MM.1S (cell line): ENCODE data around the gene DUOX1.

Experiments
- DNase-seq: peaks from one replicate; pipeline ENCODE4 v3.0.0-alpha.2; 2015
- H2AFZ ChIP-seq: fragments of 300-600 bp; sonication (generic); 2 replicates; pipeline ENCODE4 v1.6.0; 2016; ENCODE audit warnings: antibody characterized with exemption, low read length
- H3F3A ChIP-seq: fragments of 300-600 bp; sonication (generic); 2 replicates; pipeline ENCODE4 v1.6.1; 2016; ENCODE audit warnings: mild to moderate bottlenecking, antibody characterized with exemption, low read length, moderate library complexity, mixed read lengths; ENCODE audit not compliant: insufficient read depth
- H3K27ac ChIP-seq: fragments of 300-600 bp; sonication (generic); 2 replicates; pipeline ENCODE4 v1.5.1; 2016; ENCODE audit warnings: mild to moderate bottlenecking, low read length
- H3K27me3 ChIP-seq: fragments of 300-600 bp; sonication (generic); replicated peaks from 2 replicates; pipeline ENCODE4 v1.6.0; 2016; ENCODE audit warnings: low read length; ENCODE audit not compliant: insufficient read depth
- H3K36me3 ChIP-seq: fragments of 300-600 bp; sonication (generic); replicated peaks from 2 replicates; pipeline ENCODE4 v1.6.1; 2016; ENCODE audit warnings: mild to moderate bottlenecking, low read length, mixed read lengths; ENCODE audit not compliant: insufficient read depth
- H3K4me1 ChIP-seq: fragments of 300-600 bp; sonication (generic); 2 replicates; pipeline ENCODE4 v1.6.1; 2016; ENCODE audit warnings: low read length, mixed read lengths
- H3K4me2 ChIP-seq: fragments of 300-600 bp; sonication (generic); 2 replicates; pipeline ENCODE4 v1.6.0; 2016; ENCODE audit warnings: low read depth, low read length
- H3K4me3 ChIP-seq: fragments of 300-600 bp; sonication (generic); 2 replicates; pipeline ENCODE4 v1.5.1; 2016; ENCODE audit warnings: low read length, mixed read lengths
- H3K79me2 ChIP-seq: fragments of 300-600 bp; sonication (generic); 2 replicates; pipeline ENCODE4 v1.6.1; 2016; ENCODE audit warnings: mixed run types, low read length, mixed read lengths
- H3K9ac ChIP-seq: fragments of 300-600 bp; sonication (generic); 2 replicates; pipeline ENCODE4 v1.6.1; 2016; ENCODE audit warnings: low read length, mixed read lengths
- H3K9me2 ChIP-seq: fragments of 300-600 bp; sonication (generic); replicated peaks from 2 replicates; pipeline ENCODE4 v1.6.1; 2016; ENCODE audit warnings: mild to moderate bottlenecking, low read length, mixed read lengths; ENCODE audit not compliant: insufficient read depth
- H3K9me3 ChIP-seq: fragments of 300-600 bp; sonication (generic); replicated peaks from 2 replicates; pipeline ENCODE4 v1.6.1; 2016; ENCODE audit warnings: mild to moderate bottlenecking, low read length, mixed read lengths; ENCODE audit not compliant: insufficient read depth
- H4K20me1 ChIP-seq: fragments of 300-600 bp; sonication (generic); 2 replicates; pipeline ENCODE4 v1.6.1; 2016; ENCODE audit warnings: mild to moderate bottlenecking, low read length, moderate library complexity, mixed read lengths; ENCODE audit not compliant: insufficient read depth
- EZH2 ChIP-seq: fragments of 300-600 bp; sonication (generic); optimal IDR thresholded peaks from 2 replicates; pipeline ENCODE3; 2017; ENCODE audit warnings: low read depth, mild to moderate bottlenecking, antibody characterized with exemption, low read length, mixed read lengths
- EZH2phosphoT487 ChIP-seq: fragments of 300-600 bp; sonication (generic); IDR thresholded peaks from 2 replicates; pipeline ENCODE4 v1.6.1; 2018; ENCODE audit warnings: antibody characterized with exemption, low read length
- TF ChIP-seq, protein P1 (sequence below): fragments of 300-600 bp; sonication (generic); IDR thresholded peaks from 2 replicates; pipeline ENCODE4 v1.5.1; 2016; ENCODE audit warnings: antibody characterized with exemption, low read length, mixed read lengths

Gene DUOX1

DNA sequence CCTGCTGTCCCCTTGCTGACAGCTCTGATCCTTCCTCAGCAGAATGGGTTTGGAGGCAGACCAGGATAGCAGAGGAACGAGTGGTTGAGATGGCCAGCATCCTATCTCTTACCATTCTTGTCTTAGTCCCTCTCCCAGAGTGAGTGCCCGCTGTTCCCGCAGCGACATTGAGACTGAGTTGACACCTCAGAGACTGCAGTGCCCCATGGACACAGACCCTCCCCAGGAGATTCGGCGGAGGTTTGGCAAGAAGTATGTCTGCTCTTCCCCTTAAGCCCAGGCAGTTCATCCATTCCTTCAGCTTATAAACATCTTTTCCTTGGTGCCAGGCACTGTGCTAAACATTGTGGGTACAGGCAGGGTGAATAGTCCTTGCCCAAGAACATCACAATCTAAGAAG is 21.2 kb downstream of the DUOX1 start:
- H4K20me1 ChIP-seq, result no peaks in the 10 kb centered on the region
- no peak overlapping the region for H2AFZ ChIP-seq
- TF ChIP-seq, protein P1, sequence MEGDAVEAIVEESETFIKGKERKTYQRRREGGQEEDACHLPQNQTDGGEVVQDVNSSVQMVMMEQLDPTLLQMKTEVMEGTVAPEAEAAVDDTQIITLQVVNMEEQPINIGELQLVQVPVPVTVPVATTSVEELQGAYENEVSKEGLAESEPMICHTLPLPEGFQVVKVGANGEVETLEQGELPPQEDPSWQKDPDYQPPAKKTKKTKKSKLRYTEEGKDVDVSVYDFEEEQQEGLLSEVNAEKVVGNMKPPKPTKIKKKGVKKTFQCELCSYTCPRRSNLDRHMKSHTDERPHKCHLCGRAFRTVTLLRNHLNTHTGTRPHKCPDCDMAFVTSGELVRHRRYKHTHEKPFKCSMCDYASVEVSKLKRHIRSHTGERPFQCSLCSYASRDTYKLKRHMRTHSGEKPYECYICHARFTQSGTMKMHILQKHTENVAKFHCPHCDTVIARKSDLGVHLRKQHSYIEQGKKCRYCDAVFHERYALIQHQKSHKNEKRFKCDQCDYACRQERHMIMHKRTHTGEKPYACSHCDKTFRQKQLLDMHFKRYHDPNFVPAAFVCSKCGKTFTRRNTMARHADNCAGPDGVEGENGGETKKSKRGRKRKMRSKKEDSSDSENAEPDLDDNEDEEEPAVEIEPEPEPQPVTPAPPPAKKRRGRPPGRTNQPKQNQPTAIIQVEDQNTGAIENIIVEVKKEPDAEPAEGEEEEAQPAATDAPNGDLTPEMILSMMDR, result no peak
- TF ChIP-seq EZH2 (no peak), EZH2phosphoT487 (no peak)

GRCh38 chr15:45151998-45152828 is 22.4 kb downstream of the DUOX1 start:
- Histone ChIP-seq H3K79me2 (no peaks in the 10 kb centered on the region), H3F3A (no peaks in the 10 kb centered on the region), H3K27ac (no peak overlapping the region), H3K9me2 (no peaks in the 10 kb centered on the region), H2AFZ (no peak overlapping the region), H3K9ac (no peak overlapping the region), H3K27me3 (no peaks in the 10 kb centered on the region), H3K4me2 (no peak overlapping the region), H3K9me3 (no peaks in the 10 kb centered on the region), H3K4me3 (no peak overlapping the region), H4K20me1 (no peaks in the 10 kb centered on the region), H3K4me1 (no peaks in the 10 kb centered on the region), H3K36me3 (no peaks in the 10 kb centered on the region)
- TF ChIP-seq, protein P1, result no peak
- TF ChIP-seq EZH2phosphoT487 (no peak), EZH2 (no peak)
- DNase-seq, result no peak

More for the DNA sequence above, 21.2 kb downstream of the DUOX1 start:
- H3K27me3 ChIP-seq, result no peaks in the 10 kb centered on the region
- H3K79me2 ChIP-seq, result no peaks in the 10 kb centered on the region
- no peak for DNase-seq
- H3K9me3 ChIP-seq, result no peaks in the 10 kb centered on the region
- no peaks in the 10 kb centered on the region for H3K4me1 ChIP-seq
- no peaks in the 10 kb centered on the region for H3K9me2 ChIP-seq
- no peaks in the 10 kb centered on the region for H3F3A ChIP-seq
- no peaks in the 10 kb centered on the region for H3K36me3 ChIP-seq
- H3K4me3 ChIP-seq, result no peak overlapping the region
- no peak overlapping the region for H3K9ac ChIP-seq
- H3K27ac ChIP-seq, result no peak overlapping the region
- no peak overlapping the region for H3K4me2 ChIP-seq

GRCh38 chr15:45155739-45156138 is 25.9 kb downstream of the DUOX1 start:
- H3K9me3 ChIP-seq, result no peaks in the 10 kb centered on the region
- H3K4me3 ChIP-seq, result no peak overlapping the region
- H3K27ac ChIP-seq, result no peak overlapping the region
- no peaks in the 10 kb centered on the region for H4K20me1 ChIP-seq
- no peak for TF ChIP-seq EZH2phosphoT487
- TF ChIP-seq EZH2, result no peak
- TF ChIP-seq, protein P1, result no peak
- no peaks in the 10 kb centered on the region for H3K79me2 ChIP-seq
- no peak overlapping the region for H3K9ac ChIP-seq
- no peak overlapping the region for H2AFZ ChIP-seq
- no peaks in the 10 kb centered on the region for H3K9me2 ChIP-seq
- no peak overlapping the region for H3K4me2 ChIP-seq
- no peak for DNase-seq
- no peaks in the 10 kb centered on the region for H3F3A ChIP-seq
- H3K4me1 ChIP-seq, result no peaks in the 10 kb centered on the region
- H3K36me3 ChIP-seq, result no peaks in the 10 kb centered on the region
- no peaks in the 10 kb centered on the region for H3K27me3 ChIP-seq
